ENCODE data around the gene GAS2L2. TPM values are rescaled to one million over a fixed set of nuclear protein-coding genes. Genes with fewer than 3 reads are reported as not detected.

GAS2L2 gene
- total and polyA plus RNA-seq, 4 donors = not detected

GRCh38 chr17:35728551-35728950 is 24.5 kb downstream of the GAS2L2 start:
- 95% methylated on average over 3 of the region's 3 CpGs for WGBS
- peaks cover 0 to 22% (median 18%) of the 10 kb centered on the region in 4 donors for H3K36me3 ChIP-seq (ENCODE audit: control insufficient read depth in 4 of 4, insufficient read depth in 3 of 4, low read depth in 1 of 4, low read length in 3 of 4)
- H3K4me3 ChIP-seq (ENCODE audit: low read depth in 1 of 3, low read length in 3 of 3) = no peak overlapping the region
- DNase-seq (ENCODE audit: low spot score) = no peak
- no peaks in the 10 kb centered on the region for H3K27me3 ChIP-seq (ENCODE audit: control insufficient read depth in 4 of 4, insufficient read depth in 4 of 4, low read length in 3 of 4)
- H3K4me1 ChIP-seq (ENCODE audit: control insufficient read depth in 4 of 4, insufficient read depth in 4 of 4, low read length in 3 of 4) = peaks cover 0 to 9% (median 5%) of the 10 kb centered on the region in 4 donors
- TF ChIP-seq FOXA2 (IDR thresholded peaks at IDR 0.05) (no peak), REST (IDR thresholded peaks at IDR 0.05) (no peak), RAD21 (IDR thresholded peaks at IDR 0.05) (no peak), JUND (IDR thresholded peaks at IDR 0.05) (no peak), RXRA (IDR thresholded peaks at IDR 0.05) (no peak), HNF4A (conservative IDR thresholded peaks at IDR 0.05) (no peak), ZBTB33 (IDR thresholded peaks at IDR 0.05) (no peak), TAF1 (conservative IDR thresholded peaks at IDR 0.05) (no peak), FOXA1 (IDR thresholded peaks at IDR 0.05) (no peak), EGR1 (IDR thresholded peaks at IDR 0.05; ENCODE audit: low read depth in 2 of 2) (no peak), NR2F2 (IDR thresholded peaks at IDR 0.05) (no peak), HNF4G (IDR thresholded peaks at IDR 0.05) (no peak), SP1 (IDR thresholded peaks at IDR 0.05) (no peak), MAX (IDR thresholded peaks at IDR 0.05) (no peak), GABPA (IDR thresholded peaks at IDR 0.05 in 1 of 2, conservative IDR thresholded peaks at IDR 0.05 in 1 of 2) (no peak), ATF3 (IDR thresholded peaks at IDR 0.05) (no peak), CTCF (IDR thresholded peaks at IDR 0.05; ENCODE audit: low read depth, low read length, missing input control) (no peak)
- H3K27ac ChIP-seq (ENCODE audit: low read depth in 1 of 2, low read length in 2 of 2) = no peak overlapping the region
- no peak overlapping the region for H3K9ac ChIP-seq (ENCODE audit: low read depth in 1 of 2, low read length in 2 of 2)
- H3K9me3 ChIP-seq (ENCODE audit: control insufficient read depth in 4 of 4, low read length in 3 of 4) = no peaks in the 10 kb centered on the region
